ENCODE data around the gene LOXL4.

The LOXL4 gene
- total RNA-seq = 0 reads per million in 2 donors

DNA sequence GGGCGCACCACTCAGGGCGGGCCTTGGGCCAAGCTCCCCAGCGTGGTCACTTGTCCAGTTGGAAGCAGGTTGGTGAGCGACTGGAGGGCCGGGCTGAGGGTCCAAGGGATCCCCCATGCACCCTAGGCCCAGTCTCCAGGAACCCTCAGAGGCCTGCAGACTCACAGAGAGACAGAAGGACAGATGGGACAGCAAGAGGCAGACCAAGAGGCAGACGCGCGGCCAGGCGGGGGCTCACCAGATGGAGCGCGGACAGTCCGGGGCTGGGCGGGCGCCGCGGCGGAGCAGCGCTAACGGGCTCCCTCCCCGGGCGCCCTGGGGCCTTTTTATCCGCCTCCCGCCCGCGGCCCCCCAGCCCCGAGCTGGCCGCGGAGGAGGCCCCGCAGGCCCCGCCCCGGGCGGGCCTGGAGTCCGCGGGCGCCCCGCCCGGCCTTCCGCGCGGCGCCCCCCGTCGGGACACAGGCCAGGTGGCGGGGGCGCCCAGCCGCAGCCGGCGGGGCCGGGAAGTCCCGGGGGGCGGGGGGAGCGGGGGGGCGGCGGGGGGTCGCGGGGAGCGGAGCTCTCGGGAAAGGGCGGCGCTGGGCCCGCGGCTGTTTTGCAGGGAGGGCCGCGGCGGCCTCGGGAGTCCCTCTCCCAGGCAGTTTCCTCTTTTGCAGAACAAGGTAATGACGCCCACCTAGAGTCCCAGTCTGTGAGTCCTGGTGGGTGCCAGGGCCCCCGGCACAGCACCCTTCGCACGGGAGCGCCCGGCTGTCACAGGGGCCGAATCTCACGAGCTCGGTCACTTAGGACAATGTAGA, at the start of gene LOXL4:
Gene LOXL4, minus strand, starts transcription at position 301 of the 800 bp plus-strand sequence. CDS start 5,175 bp downstream, outside the sequence.
- DNase-seq = no peak

DNA sequence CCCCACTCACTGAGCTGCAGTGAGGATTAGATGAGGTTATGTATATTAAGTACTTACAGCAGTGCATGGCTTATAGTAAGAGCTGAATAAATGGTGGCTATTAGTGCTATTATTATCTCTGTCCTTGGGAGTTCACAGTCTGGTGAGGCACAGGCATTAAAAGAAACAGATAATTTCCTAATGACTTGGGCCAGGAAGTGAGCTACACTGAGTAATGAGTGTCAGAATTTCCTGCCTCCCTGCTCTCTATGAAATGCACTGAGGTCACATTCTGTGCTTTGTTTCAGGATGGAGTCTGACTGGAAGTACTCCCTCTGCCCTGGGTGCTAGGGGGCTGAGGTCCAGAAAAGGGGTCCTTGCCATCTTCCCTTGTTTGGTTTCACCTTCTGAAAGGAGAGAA, 48.7 kb upstream of the LOXL4 start:
- DNase-seq = no peak

GRCh38 chr10:98316170-98316569, 48.2 kb upstream of the LOXL4 start:
- no peak for DNase-seq

DNA sequence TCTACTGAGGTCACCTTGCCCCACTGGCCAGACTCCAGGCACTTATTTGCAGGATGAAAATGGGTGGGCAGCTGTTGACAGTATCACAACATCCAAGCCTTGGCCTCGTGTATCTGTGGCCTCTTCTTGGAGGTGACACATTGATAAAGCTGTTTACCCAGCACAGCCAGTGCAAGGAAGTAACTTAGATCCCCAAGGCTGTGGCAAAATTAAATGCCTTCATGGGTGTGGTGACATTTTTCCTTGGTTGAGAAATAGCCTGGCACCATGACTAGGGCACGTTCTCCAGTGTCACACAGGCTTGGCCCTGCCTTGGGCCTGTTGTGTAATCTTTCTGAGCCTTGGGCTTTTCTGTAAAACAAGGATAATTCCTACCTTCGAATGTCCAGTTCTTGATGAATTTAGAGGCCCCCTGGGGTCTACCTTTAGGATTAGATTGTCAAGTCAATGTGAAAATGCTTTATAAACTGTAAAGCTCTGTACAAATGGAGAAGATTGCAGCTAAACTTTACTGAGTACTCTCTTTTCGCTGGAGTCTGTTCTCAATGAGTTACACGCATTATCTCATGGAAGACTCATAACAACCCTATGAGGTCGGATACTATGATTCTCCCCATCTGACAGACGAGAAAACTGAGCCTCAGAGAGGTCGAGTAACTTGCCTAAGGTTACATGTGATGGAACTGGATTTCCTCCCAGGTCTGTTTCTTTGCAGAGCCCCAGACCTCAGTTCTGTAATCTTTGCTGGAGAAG, 46.7 kb upstream of the LOXL4 start:
- DNase-seq = no peak

- DNase-seq = no peak
Measured at GRCh38 chr10:98313598-98313997, 45.6 kb upstream of the LOXL4 start.

DNA sequence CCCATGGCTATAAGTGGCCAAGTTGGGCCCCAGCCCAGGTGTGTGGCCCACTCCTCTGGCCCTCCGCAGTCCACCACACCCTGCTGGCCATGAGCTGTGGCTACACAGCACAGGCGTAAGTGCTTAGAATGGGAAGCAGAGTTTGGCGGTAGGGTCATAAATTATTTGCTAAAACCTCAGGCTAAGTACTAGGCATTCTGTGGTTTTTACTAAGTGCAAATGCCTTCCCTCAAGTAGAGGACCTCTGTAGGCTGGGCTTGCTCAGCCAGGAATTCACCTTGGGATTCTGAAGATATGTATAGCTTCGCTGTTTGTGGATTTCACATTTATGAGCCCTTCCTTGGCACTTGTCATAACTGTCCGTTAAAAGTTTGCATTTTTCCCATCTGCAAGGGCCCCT, 44.8 kb upstream of the LOXL4 start:
- DNase-seq = no peak

DNA sequence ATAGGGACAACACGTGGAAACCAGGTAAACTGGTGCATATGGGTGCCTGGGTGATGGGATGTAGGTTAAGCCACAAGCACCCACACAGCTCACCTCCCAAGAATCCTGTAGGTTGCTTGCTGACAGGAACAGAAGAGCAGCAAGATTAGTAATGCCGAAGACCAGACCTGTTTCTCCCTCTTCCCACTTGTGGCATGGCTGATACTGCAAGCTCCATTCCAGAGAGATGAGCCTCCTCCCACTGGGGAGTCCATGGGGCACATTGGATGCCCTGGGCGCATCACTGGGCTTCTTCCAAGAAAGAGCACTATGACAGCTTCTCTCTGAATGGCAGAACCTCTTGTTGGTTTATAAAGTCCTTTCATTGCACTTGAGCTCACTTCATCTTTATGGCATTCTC, 44.4 kb upstream of the LOXL4 start:
- no peak for DNase-seq

GRCh38 chr10:98310701-98311100, 42.7 kb upstream of the LOXL4 start:
- DNase-seq = no peak

DNA sequence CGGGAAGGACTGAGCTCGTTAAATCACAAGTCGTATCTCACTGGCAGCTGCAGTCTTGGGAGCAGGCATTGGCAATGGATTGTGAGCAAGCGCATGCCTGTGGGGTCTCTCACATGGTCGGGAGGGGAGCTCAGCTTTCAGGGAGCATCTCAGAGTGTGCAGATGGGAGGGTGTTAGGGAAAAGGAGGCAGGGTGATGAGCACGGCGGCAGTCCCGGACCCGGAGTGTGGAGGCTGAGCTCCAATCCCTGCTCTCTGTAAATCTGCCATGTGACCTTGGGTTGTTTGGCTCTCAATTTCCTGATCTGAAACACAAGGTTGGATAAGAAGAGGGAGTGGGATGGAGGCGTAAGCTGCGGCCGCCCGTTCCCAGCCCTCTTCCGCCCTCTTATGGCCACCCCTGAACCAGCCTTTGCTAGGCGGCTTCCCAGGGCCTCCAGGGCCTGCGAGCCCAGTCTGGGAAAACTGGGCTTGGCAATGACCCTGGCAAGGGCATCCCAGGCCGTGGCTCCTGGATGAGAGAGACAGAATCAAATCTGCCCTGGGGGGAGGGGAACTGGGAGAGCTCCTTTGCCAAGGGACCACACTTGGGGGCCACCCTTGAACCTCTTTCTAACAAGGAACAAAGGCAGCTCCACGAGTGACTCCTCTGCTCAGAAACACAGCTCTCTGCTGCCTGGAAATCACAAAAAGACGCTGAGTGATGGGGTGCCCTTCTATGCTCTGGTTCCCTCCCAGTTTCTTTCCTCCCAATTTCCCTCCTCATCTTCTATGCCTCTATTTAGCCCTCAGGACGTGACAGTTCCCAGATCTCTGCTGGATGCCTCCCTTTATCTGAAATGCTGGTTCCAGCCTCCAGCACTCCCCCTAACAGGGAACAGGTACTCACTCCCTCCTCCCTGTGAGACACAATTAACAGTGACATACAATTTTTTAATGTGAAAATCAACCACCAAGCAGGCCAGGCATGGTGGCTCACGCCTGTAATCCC, 41.7 kb upstream of the LOXL4 start:
- no peak for DNase-seq

GRCh38 chr10:98308669-98309365, 40.8 kb upstream of the LOXL4 start:
- no peak for DNase-seq

DNA sequence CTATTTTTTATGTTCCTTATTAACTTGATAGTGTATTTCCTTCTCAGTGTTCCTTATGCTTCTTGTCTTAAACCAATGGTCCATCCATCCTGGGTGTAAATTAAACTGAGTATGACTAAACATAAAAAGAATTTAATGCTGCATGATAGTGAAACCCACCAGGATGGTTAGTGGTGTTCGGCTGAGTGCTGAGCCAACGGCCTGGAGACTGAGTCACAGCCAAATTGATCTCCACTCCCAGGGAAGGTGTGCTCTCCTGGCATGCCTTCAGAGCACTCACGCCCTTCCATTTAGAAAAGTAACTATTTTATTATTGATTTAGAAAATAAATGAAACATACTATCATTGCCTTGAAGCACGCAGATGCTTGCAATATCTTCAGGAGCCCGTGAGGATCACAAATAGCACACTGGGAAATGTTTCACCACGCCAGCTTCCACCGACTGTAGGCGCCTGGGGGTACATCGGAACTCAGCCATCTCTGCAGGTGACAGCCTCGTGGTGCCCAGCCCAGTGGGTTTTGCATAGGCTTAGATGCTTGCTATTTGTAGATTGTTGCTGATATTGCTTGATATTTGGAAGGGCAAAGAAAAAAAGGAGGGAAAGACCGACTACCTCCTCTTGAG, 40.0 kb upstream of the LOXL4 start:
- no peak for DNase-seq

DNA sequence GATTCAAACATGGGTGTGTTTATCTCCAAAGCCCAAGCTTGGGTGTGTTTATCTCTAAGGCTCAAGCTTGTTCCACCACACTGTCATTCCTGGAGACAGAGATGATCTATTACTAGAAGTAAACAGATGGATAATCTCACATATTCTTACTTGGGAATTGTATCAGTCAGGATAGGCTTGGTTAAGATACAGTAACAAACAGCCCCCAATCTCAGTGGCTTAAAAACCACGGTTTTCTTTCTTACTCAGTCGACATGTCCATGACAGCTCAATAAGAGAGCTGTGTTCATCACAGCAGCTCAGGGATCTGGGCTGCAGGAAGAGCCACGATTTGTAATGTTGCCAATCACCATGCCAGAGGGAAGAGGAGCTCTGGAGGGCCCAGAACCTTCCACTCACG, 38.5 kb upstream of the LOXL4 start:
- no peak for DNase-seq

DNA sequence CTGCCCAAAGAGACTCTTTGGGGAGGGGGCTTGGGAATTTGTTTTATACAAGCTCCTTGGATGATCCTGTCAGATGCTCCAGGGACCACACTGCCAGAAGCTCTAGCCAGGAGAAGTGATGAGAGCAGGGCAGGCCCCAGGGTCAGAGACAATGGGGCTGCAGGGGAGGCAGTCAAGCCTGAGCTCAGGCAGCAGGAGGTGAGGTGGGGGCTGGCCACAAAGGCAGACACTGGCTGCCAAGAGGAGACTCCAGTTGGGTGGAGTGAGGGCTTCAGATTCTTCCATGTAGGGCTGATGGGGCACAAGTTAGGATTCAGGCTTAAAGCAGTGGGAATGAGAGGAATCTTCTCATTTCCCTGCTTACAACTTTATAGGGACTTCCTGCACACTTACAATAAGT, 35.6 kb upstream of the LOXL4 start:
- no peak for DNase-seq

DNA sequence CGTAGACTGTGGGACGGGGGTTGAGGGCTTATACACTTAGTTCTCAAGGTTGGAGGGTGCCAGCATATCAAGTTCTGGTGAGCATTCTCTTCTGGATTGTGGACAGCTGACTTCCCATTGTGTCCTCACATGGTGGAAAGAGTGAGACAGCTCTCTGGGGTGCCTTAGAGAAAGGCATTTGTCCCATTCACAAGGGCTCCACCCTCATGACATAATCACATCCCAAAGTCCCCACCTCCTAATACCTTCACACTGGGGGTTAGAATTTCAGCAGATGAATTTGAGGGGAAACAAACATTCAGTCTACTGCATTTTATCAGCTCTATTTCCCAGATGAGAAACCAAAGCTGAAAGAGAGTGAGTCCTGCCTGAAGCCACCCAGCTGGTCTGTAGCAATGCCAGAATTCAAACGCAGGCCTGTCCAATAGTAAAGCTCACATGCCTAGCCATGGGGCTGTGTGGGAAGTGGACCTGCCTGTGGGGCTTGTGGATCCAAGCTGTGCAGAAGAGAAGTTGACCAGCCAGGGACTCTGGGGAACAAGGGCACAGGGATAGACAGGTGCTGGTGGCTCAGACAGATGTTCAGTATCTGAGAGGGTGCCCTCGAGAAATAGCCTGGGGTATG, 34.9 kb upstream of the LOXL4 start:
- no peak for DNase-seq

DNA sequence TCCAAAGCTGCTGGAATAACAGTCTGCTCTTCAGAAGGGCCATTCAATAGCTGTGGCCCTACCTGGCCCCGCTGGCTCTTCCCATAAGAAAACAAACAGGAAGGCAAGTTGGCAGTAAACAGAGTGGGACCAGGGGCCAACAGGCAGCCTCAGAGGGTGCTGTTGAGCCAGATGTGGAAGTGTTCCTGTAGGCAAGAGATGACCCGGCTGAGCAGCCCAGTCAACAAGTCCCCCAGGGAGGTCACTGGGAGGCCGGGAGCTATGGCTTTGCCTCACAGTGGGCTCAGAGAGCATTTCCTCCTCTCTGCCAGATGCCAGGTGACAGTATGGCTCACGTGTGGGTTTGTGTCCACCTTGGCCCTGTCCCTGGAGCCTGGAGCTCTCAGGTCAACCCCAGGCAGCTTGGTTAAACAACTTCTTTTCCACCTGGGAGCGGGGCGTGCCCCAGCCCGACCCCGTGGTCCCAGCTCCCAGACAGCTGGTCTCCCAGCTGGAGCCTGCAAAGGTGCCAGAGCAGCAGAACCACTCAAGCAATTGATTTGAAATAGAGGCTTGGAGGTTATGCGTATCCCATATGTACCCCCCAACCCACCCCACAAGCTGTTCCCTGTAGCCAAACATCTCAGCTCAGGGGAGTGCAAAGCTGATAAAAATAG, 33.8 kb upstream of the LOXL4 start:
- DNase-seq = no peak

GRCh38 chr10:98300526-98301229, 32.7 kb upstream of the LOXL4 start:
- DNase-seq = no peak

DNA sequence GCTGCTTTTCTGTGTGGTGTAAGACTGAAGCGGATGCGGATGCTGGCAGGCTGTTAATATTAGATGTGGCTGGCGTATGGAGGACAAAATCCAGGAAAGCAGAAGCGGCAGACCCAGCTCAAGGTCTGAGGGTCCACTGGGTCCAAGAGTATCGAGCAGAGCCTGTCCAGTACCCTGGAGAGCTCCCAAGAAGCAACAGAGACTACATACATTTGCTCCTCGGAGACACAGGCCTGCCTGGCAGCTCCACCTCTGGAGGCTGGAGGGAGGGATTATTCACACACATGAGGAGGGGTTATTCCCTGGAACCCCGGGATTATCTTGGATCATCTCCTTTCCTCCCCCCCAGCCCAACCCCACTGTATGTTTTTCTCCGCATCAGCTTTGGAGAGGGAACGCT, 31.3 kb upstream of the LOXL4 start:
- DNase-seq = no peak

DNA sequence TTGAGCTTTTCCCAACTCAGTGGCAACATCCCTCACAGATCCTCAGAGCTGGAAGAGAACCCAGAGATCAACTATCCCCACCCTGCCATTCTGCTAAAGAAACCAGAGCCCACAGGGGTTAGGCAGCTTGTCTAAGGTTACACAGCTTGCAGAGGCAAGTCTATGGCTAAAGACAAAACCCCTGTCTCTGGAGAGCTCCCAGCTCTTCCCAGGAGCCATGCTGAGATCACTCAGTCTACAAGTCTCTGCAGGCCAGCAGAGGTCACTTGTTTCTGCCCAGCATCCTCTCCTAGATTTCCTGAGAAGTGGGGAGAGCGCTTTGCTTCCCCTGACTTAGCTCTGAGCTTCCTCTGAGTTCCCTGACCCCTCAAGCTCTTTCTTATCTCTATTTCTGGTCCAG, 28.5 kb upstream of the LOXL4 start:
- no peak for DNase-seq

- no peak for DNase-seq
Measured at GRCh38 chr10:98295907-98296306, 27.9 kb upstream of the LOXL4 start.

- DNase-seq = no peak
Measured at GRCh38 chr10:98295401-98295811, 27.4 kb upstream of the LOXL4 start.

All from T-helper 9 cell (primary cell).